ENCODE measurements around the gene BARHL2. TPM values are rescaled to one million over a fixed set of nuclear protein-coding genes. Genes with fewer than 3 reads are reported as not detected.
A peak's percentile ranks its signal among the peaks of the same experiment; 100 is the strongest.

BARHL2 gene
- total RNA-seq, 1 experiment from 2014 or later: not detected

GRCh38 chr1:90729504-90730242, 12.6 kb upstream of the BARHL2 start (continued):
- TF ChIP-seq STAT6 (CRISPR knock-in tag; conservative IDR thresholded peaks at IDR 0.05; ENCODE audit: low read depth) (no peak), GTF2I (CRISPR knock-in tag; conservative IDR thresholded peaks at IDR 0.05) (no peak), NR3C1 (CRISPR knock-in tag; conservative IDR thresholded peaks at IDR 0.05; ENCODE audit: low read depth) (no peak), ETV6 (CRISPR knock-in tag; IDR thresholded peaks at IDR 0.05) (no peak), SOX15 (CRISPR knock-in tag; IDR thresholded peaks at IDR 0.05) (no peak), ESRRA (CRISPR knock-in tag; IDR thresholded peaks at IDR 0.05; ENCODE audit: borderline replicate concordance) (no peak), NR2C2 (CRISPR knock-in tag; IDR thresholded peaks at IDR 0.05) (no peak), AR (CRISPR knock-in tag; IDR thresholded peaks at IDR 0.05) (no peak), ZNF121 (CRISPR knock-in tag; IDR thresholded peaks at IDR 0.05) (no peak), JAZF1 (CRISPR knock-in tag; IDR thresholded peaks at IDR 0.05) (no peak), NFYB (CRISPR knock-in tag; conservative IDR thresholded peaks at IDR 0.05; ENCODE audit: low read depth) (no peak), FOXK1 (CRISPR knock-in tag; IDR thresholded peaks at IDR 0.05) (no peak), CTCF (IDR thresholded peaks at IDR 0.05) (peak; percentile 91), E2F1 (CRISPR knock-in tag; IDR thresholded peaks at IDR 0.05) (no peak)

GRCh38 chr1:90728502-90729287, 11.6 kb upstream of the BARHL2 start:
- H3K36me3 Mint-ChIP-seq: no peaks in the 10 kb centered on the region
- peaks cover 100% of the 10 kb centered on the region for H3K27me3 Mint-ChIP-seq (ENCODE audit: low read depth)
- ATAC-seq (no peak), DNase-seq (ENCODE audit: low spot score) (no peak)
- peaks cover 59% of the 10 kb centered on the region for H3K4me1 Mint-ChIP-seq
- no peak for TF ChIP-seq SOX15 (CRISPR knock-in tag; IDR thresholded peaks at IDR 0.05)
- no peak for TF ChIP-seq SMAD3 (CRISPR knock-in tag; IDR thresholded peaks at IDR 0.05; ENCODE audit: borderline replicate concordance)
- TF ChIP-seq ZNF263 (CRISPR knock-in tag; IDR thresholded peaks at IDR 0.05; ENCODE audit: low read depth): peak; percentile 96
- H3K4me3 Mint-ChIP-seq: peak overlapping the region; percentile 64
- no peaks in the 10 kb centered on the region for H3K9me3 Mint-ChIP-seq
- ChIA-PET CTCF (interaction anchor here (0.6 to 10.7 kb wide), 29 partner anchors 7 to 504 kb away, joined by 3 to 220 read pairs (median 7); no protein-coding TSS in a partner anchor), POLR2A (interaction anchor here (0.6 kb wide), 1 partner anchor 281 kb away, joined by 4 read pairs; no protein-coding TSS in a partner anchor)
- no peak overlapping the region for H3K27ac Mint-ChIP-seq
